GM12892 (cell line): ENCODE data around the gene PLXNB1.

Experiments used
- POLR2AphosphoS5 ChIP-seq: IDR thresholded peaks from 2 replicates; pipeline ENCODE4 v1.6.1; 2011; ENCODE audit warnings: low read depth, low read length, control low read depth
- TAF1 ChIP-seq: IDR thresholded peaks from 2 replicates; pipeline ENCODE4 v1.6.1; 2011; ENCODE audit warnings: low read depth, mild to moderate bottlenecking, control low read depth, low read length, borderline replicate concordance

GRCh38 chr3:48427630-48427962 is 2.3 kb downstream of the PLXNB1 start:
- TF ChIP-seq POLR2AphosphoS5 (no peak), TAF1 (no peak)
